ENCODE measurements around the gene SCIN. TPM values are rescaled to one million over a fixed set of nuclear protein-coding genes. Genes with fewer than 3 reads are reported as not detected.

The SCIN gene
- total and polyA plus RNA-seq, 4 donors, result 4.5 to 24.7 (median 11.4) TPM

DNA sequence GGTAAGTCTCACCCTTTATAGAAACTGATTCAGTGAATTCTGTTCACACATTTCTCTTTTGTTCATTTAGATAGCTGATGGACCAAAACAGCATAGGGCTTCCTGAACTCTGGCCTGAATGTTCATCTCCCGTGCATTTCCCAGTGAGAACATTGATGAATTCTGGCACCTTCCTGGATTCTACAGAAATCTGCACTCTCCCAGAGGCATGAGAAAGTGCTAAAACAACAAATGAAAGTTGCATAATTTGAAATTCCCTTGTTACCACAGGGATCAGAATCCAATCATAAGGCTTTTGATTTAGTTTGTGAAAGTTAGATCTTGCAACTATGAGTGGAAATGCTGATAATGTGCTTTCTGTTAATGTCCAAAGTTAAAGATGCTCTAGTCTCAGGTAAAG, 29.7 kb upstream of the SCIN start:
- 77 to 84% methylated on average over 1 of the region's 1 CpG for WGBS, 2 donors
- ATAC-seq (ENCODE audit: insufficient read depth, low FRiP score) (no peak), DNase-seq (no peak)
- no peaks in the 10 kb centered on the region for H3K27me3 ChIP-seq (ENCODE audit: control insufficient read depth in 3 of 3, insufficient read depth in 3 of 3, low read length in 2 of 3)
- no peak overlapping the region for H3K9ac ChIP-seq (ENCODE audit: insufficient read depth in 1 of 2, low read length in 2 of 2)
- H3K36me3 ChIP-seq (ENCODE audit: control insufficient read depth in 4 of 4, insufficient read depth in 4 of 4, low read length in 4 of 4), result no peaks in the 10 kb centered on the region
- peaks cover 0 to 3% (median 0%) of the 10 kb centered on the region in 4 donors for H3K9me3 ChIP-seq (ENCODE audit: control insufficient read depth in 4 of 4, insufficient read depth in 3 of 4, low read length in 3 of 4)
- TF ChIP-seq, protein P1, sequence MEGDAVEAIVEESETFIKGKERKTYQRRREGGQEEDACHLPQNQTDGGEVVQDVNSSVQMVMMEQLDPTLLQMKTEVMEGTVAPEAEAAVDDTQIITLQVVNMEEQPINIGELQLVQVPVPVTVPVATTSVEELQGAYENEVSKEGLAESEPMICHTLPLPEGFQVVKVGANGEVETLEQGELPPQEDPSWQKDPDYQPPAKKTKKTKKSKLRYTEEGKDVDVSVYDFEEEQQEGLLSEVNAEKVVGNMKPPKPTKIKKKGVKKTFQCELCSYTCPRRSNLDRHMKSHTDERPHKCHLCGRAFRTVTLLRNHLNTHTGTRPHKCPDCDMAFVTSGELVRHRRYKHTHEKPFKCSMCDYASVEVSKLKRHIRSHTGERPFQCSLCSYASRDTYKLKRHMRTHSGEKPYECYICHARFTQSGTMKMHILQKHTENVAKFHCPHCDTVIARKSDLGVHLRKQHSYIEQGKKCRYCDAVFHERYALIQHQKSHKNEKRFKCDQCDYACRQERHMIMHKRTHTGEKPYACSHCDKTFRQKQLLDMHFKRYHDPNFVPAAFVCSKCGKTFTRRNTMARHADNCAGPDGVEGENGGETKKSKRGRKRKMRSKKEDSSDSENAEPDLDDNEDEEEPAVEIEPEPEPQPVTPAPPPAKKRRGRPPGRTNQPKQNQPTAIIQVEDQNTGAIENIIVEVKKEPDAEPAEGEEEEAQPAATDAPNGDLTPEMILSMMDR (IDR thresholded peaks at IDR 0.05; ENCODE audit: control extremely low read depth, extremely low read depth), result no peak
- H3K4me3 ChIP-seq, result no peak overlapping the region
- H3K4me1 ChIP-seq (ENCODE audit: control insufficient read depth in 5 of 5, insufficient read depth in 5 of 5, low read length in 5 of 5), result no peaks in the 10 kb centered on the region
- no peak overlapping the region for H3K27ac ChIP-seq (ENCODE audit: low read depth in 1 of 2, low read length in 1 of 2)

DNA sequence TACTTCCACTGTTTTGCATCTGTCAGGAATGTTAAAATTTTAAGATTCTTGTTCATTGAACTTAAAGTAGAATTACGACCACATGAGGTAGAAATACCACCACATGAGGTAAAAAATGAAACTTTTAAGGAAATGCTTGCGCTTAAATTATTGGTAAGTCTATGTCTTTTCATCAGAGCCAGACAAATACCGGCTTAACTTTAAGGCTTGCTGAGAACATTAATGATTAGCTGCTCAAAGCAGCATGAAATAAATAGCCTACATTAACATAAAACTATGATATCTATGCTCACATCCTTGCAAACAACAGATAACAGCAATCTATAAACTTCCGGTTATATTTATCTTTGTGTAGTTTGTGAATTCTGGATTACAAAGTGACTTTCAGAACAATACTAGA, 26.9 kb upstream of the SCIN start:
- Histone ChIP-seq H3K9me3 (ENCODE audit: control insufficient read depth in 4 of 4, insufficient read depth in 3 of 4, low read length in 3 of 4) (no peaks in the 10 kb centered on the region), H3K4me3 (no peak overlapping the region), H3K9ac (ENCODE audit: insufficient read depth in 1 of 2, low read length in 2 of 2) (no peak overlapping the region), H3K36me3 (ENCODE audit: control insufficient read depth in 4 of 4, insufficient read depth in 4 of 4, low read length in 4 of 4) (no peaks in the 10 kb centered on the region), H3K27ac (ENCODE audit: low read depth in 1 of 2, low read length in 1 of 2) (no peak overlapping the region), H3K27me3 (ENCODE audit: control insufficient read depth in 3 of 3, insufficient read depth in 3 of 3, low read length in 2 of 3) (no peaks in the 10 kb centered on the region), H3K4me1 (ENCODE audit: control insufficient read depth in 5 of 5, insufficient read depth in 5 of 5, low read length in 5 of 5) (no peaks in the 10 kb centered on the region)
- ATAC-seq (ENCODE audit: insufficient read depth, low FRiP score) (no peak), DNase-seq (no peak)
- TF ChIP-seq, protein P1 (IDR thresholded peaks at IDR 0.05; ENCODE audit: control extremely low read depth, extremely low read depth), result no peak
- 85 to 90% methylated on average over 4 of the region's 4 CpGs for WGBS, 2 donors

DNA sequence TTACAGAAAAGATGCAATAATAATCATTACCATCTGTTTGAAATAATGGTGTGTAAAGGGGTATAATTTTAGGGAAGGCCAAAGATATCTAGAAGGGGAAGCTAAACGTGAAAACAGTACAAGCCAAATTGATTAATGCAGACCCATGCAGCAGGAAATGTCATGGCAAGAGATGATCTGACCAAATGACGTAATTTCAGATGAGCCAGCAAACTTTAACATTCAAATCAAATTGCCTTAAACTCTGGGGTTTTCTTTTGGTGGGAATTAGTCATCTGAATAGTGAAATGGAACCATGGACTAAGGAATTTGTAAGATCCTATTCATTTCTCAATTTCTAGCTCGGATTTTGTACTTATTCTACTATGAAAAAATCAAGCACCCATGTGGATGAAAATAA, 21.4 kb upstream of the SCIN start:
- no peak overlapping the region for H3K4me3 ChIP-seq
- H3K9me3 ChIP-seq (ENCODE audit: control insufficient read depth in 4 of 4, insufficient read depth in 3 of 4, low read length in 3 of 4), result no peaks in the 10 kb centered on the region
- DNase-seq (no peak), ATAC-seq (ENCODE audit: insufficient read depth, low FRiP score) (no peak)
- no peaks in the 10 kb centered on the region for H3K27me3 ChIP-seq (ENCODE audit: control insufficient read depth in 3 of 3, insufficient read depth in 3 of 3, low read length in 2 of 3)
- no peaks in the 10 kb centered on the region for H3K4me1 ChIP-seq (ENCODE audit: control insufficient read depth in 5 of 5, insufficient read depth in 5 of 5, low read length in 5 of 5)
- TF ChIP-seq, protein P1 (IDR thresholded peaks at IDR 0.05; ENCODE audit: control extremely low read depth, extremely low read depth), result no peak
- no peaks in the 10 kb centered on the region for H3K36me3 ChIP-seq (ENCODE audit: control insufficient read depth in 4 of 4, insufficient read depth in 4 of 4, low read length in 4 of 4)
- no peak overlapping the region for H3K9ac ChIP-seq (ENCODE audit: insufficient read depth in 1 of 2, low read length in 2 of 2)
- no peak overlapping the region for H3K27ac ChIP-seq (ENCODE audit: low read depth in 1 of 2, low read length in 1 of 2)
- 40 to 63% methylated on average over 3 of the region's 3 CpGs for WGBS, 2 donors

DNA sequence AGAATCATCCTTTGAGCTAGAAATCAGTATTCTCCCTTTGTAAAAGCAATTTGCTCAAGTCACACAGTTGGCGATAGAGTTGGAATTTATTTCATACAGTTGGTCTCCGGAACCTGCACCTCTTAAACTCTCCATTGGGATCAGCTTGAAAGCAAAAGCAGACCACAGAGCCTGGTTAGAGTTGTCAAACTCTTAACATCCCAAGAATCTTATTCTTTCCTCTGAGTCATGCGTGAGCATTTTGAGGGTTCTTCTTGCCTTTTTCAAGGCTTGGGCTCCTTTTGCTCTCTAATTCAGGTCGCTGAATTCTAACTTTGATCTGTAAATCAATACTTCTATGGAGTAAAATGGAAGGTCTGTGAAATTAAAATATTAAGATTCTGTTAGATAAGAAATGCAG, 19.6 kb upstream of the SCIN start:
- no peak overlapping the region for H3K4me3 ChIP-seq
- no peak for DNase-seq
- 94% methylated on average over 4 of the region's 4 CpGs for WGBS, 2 donors
- TF ChIP-seq, protein P1 (IDR thresholded peaks at IDR 0.05; ENCODE audit: control extremely low read depth, extremely low read depth), result no peak
- H3K4me1 ChIP-seq (ENCODE audit: control insufficient read depth in 5 of 5, insufficient read depth in 5 of 5, low read length in 5 of 5), result no peaks in the 10 kb centered on the region
- ATAC-seq (ENCODE audit: insufficient read depth, low FRiP score), result no peak
- no peaks in the 10 kb centered on the region for H3K9me3 ChIP-seq (ENCODE audit: control insufficient read depth in 4 of 4, insufficient read depth in 3 of 4, low read length in 3 of 4)
- no peaks in the 10 kb centered on the region for H3K36me3 ChIP-seq (ENCODE audit: control insufficient read depth in 4 of 4, insufficient read depth in 4 of 4, low read length in 4 of 4)
- H3K27me3 ChIP-seq (ENCODE audit: control insufficient read depth in 3 of 3, insufficient read depth in 3 of 3, low read length in 2 of 3), result no peaks in the 10 kb centered on the region
- H3K27ac ChIP-seq (ENCODE audit: low read depth in 1 of 2, low read length in 1 of 2), result no peak overlapping the region
- H3K9ac ChIP-seq (ENCODE audit: insufficient read depth in 1 of 2, low read length in 2 of 2), result no peak overlapping the region

All from lung (tissue), 12 donors.